Thyroid gland (tissue), 4 donors: Measurements from ENCODE around the gene KLK15. TPM values are rescaled to one million over a fixed set of nuclear protein-coding genes. Genes with fewer than 3 reads are reported as not detected.

ENCODE experiments used
- DNase-seq, 2 donors: peaks; one replicate each; pipeline ENCODE4 v3.0.0-alpha.2; 2019
- H3K27ac ChIP-seq, 3 donors: fragments of 200-600 bp; sonication (generic); 1 replicate in 2 of 3; 2 replicates in 1 of 3; pipeline ENCODE4 v1.5.1; 2016 to 2019; ENCODE audit warnings: mild to moderate bottlenecking in 1 of 3, moderate library complexity in 1 of 3
- H3K27me3 ChIP-seq: fragments of 200-600 bp; sonication (generic); one replicate; pipeline ENCODE4 v1.5.1; 2019
- H3K36me3 ChIP-seq, 2 donors: fragments of 200-600 bp; sonication (generic); one replicate each; pipeline ENCODE4 v1.5.1; 2016 to 2019
- H3K4me1 ChIP-seq, 2 donors: fragments of 200-600 bp; sonication (generic); one replicate each; pipeline ENCODE4 v1.5.1; 2017 to 2019
- H3K4me3 ChIP-seq, 3 donors: fragments of 200-600 bp; sonication (generic); replicated peaks in 1 of 3; 1 replicate in 2 of 3; 2 replicates in 1 of 3; pipeline ENCODE4 v1.5.1; 2016; ENCODE audit warnings: mild to moderate bottlenecking in 1 of 3
- H3K9me3 ChIP-seq: fragments of 200-600 bp; sonication (generic); one replicate; pipeline ENCODE4 v1.5.1; 2017
- CTCF ChIP-seq, 6 experiments: fragments of 200-600 bp in 3 of 6; fragments of 450-650 bp in 3 of 6; sonication (generic) in 3 of 6; IDR thresholded peaks; one replicate each; pipeline ENCODE4 v1.5.1; 2016 to 2019; ENCODE audit warnings: antibody characterized with exemption in 6 of 6, mild to moderate bottlenecking in 2 of 6, inconsistent platforms in 1 of 6, moderate library complexity in 1 of 6
- POLR2A ChIP-seq, 2 donors: fragments of 450-650 bp; IDR thresholded peaks; one replicate each; pipeline ENCODE4 v1.6.1; 2017; ENCODE audit warnings: antibody characterized with exemption in 2 of 2, mild to moderate bottlenecking in 2 of 2, moderate library complexity in 1 of 2
- WGBS, 2 donors: methylation state at CpG; one replicate each; pipeline ENCODE4 v1.1.5; 2017; 5-methylcytosine and 5-hydroxymethylcytosine counted together
- intact Hi-C: fragments of 100-400 bp; cut with DNase I; formaldehyde crosslinking; loops from one replicate; pipeline ENCODE4 v1.15.1; 2023
- total RNA-seq, 4 donors: library from RNA; depleted of rRNA; stranded (reverse); fragments of >200 nt; gene quantifications; one replicate each; pipeline ENCODE4 v1.2.3, GENCODE V29; 2016

The KLK15 gene
- total RNA-seq, 4 donors from 2014 or later: 0.81 to 2.8 (median 1.8) TPM; not detected in 1

GRCh38 chr19:50857366-50857765 lies 24.0 kb upstream of the KLK15 start:
- Histone ChIP-seq H3K9me3 (no peaks in the 10 kb centered on the region), H3K27me3 (no peaks in the 10 kb centered on the region), H3K36me3 (no peaks in the 10 kb centered on the region), H3K27ac (no peak overlapping the region), H3K4me3 (no peak overlapping the region), H3K4me1 (no peaks in the 10 kb centered on the region)
- intact Hi-C loops: no loop called here
- TF ChIP-seq CTCF (IDR thresholded peaks at IDR 0.05): no peak
- no peak for TF ChIP-seq POLR2A (IDR thresholded peaks at IDR 0.05)
- no peak for DNase-seq
- 76 to 81% methylated on average over 6 of the region's 6 CpGs for WGBS, 2 donors

- Histone ChIP-seq H3K4me3 (no peak within 1 kb of the TSS), H3K4me1 (no peaks in the 10 kb centered on the region), H3K36me3 (no peaks in the 10 kb centered on the region), H3K27ac (no peak within 1 kb of the TSS), H3K27me3 (no peaks in the 10 kb centered on the region), H3K9me3 (no peaks in the 10 kb centered on the region)
- TF ChIP-seq POLR2A (IDR thresholded peaks at IDR 0.05) (no peak), CTCF (IDR thresholded peaks at IDR 0.05) (no peak)
- 61 to 71% methylated on average over 8 to 9 of the region's 9 CpGs for WGBS, 2 donors
- no peak for DNase-seq
- intact Hi-C loops: no loop called here
Measured at GRCh38 chr19:50854636-50855410, 21.4 kb upstream of the KLK15 start, which contains the start of gene KLK3. TSS of gene KLK3 (plus strand) at chr19:50854915. CDS start at chr19:50854956, 41 bp downstream.

- Histone ChIP-seq H3K27ac (no peak overlapping the region), H3K36me3 (no peaks in the 10 kb centered on the region), H3K4me3 (no peak overlapping the region), H3K4me1 (no peaks in the 10 kb centered on the region), H3K27me3 (no peaks in the 10 kb centered on the region), H3K9me3 (no peaks in the 10 kb centered on the region)
- TF ChIP-seq CTCF (IDR thresholded peaks at IDR 0.05) (no peak), POLR2A (IDR thresholded peaks at IDR 0.05) (no peak)
- WGBS, 2 donors: 67 to 73% methylated on average over 1 to 2 of the region's 4 CpGs
- no peak for DNase-seq
- intact Hi-C loops: no loop called here
Measured at GRCh38 chr19:50851620-50852019, 18.2 kb upstream of the KLK15 start.

GRCh38 chr19:50850738-50851137 lies 17.4 kb upstream of the KLK15 start:
- DNase-seq: no peak
- no peaks in the 10 kb centered on the region for H3K4me1 ChIP-seq
- no peaks in the 10 kb centered on the region for H3K36me3 ChIP-seq
- intact Hi-C loops: no loop called here
- no peak for TF ChIP-seq POLR2A (IDR thresholded peaks at IDR 0.05)
- no peak for TF ChIP-seq CTCF (IDR thresholded peaks at IDR 0.05)
- H3K27ac ChIP-seq: no peak overlapping the region
- no peaks in the 10 kb centered on the region for H3K9me3 ChIP-seq
- no peaks in the 10 kb centered on the region for H3K27me3 ChIP-seq
- H3K4me3 ChIP-seq: no peak overlapping the region
- 69 to 77% methylated on average over 3 of the region's 3 CpGs for WGBS, 2 donors

GRCh38 chr19:50844296-50844935 lies 11.0 kb upstream of the KLK15 start:
- peaks cover 19% of the 10 kb centered on the region in 2 donors for H3K4me1 ChIP-seq
- TF ChIP-seq CTCF (IDR thresholded peaks at IDR 0.05) (no peak), POLR2A (IDR thresholded peaks at IDR 0.05) (no peak)
- intact Hi-C loops: no loop called here
- H3K4me3 ChIP-seq: no peak overlapping the region
- H3K36me3 ChIP-seq: no peaks in the 10 kb centered on the region
- DNase-seq: no peak
- WGBS, 2 donors: 69 to 77% methylated on average over 8 of the region's 8 CpGs
- H3K27me3 ChIP-seq: no peaks in the 10 kb centered on the region
- no peak overlapping the region for H3K27ac ChIP-seq
- no peaks in the 10 kb centered on the region for H3K9me3 ChIP-seq
